ENCODE data around the gene DCST1.

Gene DCST1

GRCh38 chr1:155035936-155036335 lies 2.3 kb downstream of the DCST1 start:
- peak; percentile 81 for DNase-seq

- DNase-seq: no peak
These were observed 3.4 kb downstream of the DCST1 start for GRCh38 chr1:155037043-155037442.

DNA sequence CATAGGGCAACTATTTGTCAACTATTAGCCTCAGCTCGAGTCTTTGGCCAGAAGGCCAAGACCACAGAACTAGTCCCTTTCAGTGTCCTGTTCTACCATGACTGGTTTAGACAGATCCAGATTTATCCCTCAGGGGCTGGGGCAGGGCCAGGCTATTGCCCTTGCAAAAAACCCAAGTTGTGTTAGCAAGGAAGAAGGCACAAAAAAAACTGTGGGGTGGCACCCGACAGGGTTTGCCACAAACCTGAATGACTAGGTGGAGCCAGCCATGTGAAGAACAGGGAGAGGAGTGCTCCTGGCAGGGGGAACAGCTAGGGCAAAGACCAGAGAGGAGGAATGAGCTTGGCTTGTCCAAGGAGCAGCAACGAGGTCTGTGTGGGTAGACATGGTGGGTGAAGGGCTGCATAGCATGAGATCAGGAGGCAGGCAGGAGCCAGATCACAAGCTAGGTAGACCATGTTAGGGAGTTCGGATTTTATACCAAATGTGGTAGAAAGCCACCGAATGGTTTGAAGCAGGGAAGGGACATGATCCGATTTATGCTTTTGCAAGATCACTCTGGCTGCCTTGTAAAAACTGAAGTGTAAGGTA lies 4.3 kb downstream of the DCST1 start:
- no peak for DNase-seq

DNA sequence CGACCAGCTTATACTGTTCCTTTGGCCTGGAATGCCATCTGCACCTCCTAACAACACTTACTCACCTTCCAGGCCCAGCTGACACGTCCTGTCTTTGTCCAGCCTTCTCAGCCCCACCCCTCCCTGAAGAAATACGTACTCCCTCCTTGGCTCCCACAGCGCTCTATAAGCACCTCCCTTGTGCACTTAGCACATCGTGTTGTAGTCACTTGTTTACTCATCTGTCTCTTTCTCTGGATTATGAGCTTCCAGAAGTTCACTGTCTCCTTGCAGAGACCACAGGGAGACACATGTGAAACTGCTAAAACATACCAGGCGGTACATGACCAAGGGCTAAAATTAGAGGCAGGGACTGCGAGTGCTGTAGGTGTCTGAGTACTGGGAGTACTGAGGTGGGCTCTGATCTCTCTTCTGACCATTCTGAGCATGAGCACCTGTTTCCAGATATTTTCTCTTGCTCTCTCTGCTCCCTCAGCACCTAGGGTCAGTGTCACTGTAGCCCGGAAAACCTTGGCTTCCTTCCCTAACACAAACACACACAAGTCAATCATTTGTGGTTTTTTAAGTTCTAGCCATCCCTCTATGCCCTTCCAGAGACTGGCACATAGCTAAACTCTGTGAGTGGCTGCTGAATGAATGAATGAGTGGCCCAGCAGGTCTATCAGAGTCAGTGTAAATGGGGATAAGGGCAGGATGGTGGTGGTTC lies 5.1 kb downstream of the DCST1 start:
- peak; percentile 23 for DNase-seq

DNA sequence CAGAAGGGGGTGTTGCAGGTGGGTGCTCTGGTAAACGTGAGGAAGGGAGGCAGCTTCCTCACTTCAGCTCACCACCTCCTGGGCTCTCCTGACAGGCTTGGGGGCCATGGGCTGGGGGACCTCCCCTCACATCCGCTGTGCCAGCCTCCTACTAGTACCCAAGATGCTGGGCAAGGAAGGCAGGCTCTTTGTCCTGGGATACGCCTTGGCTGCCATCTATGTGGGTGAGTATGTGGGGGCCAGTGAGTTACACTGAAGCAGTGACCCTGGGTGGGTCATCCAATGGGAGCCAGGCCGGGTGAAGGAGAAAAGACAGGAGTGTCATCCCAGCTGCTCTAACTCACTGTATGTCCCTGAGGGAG lies 5.7 kb downstream of the DCST1 start:
- no peak for DNase-seq

- no peak for DNase-seq
These were observed 6.9 kb downstream of the DCST1 start for GRCh38 chr1:155040358-155041093.

GRCh38 chr1:155042789-155043188 lies 9.2 kb downstream of the DCST1 start:
- no peak for DNase-seq

- DNase-seq: no peak
These were observed 9.7 kb downstream of the DCST1 start for GRCh38 chr1:155043301-155043702.

- DNase-seq: no peak
These were observed 10.2 kb downstream of the DCST1 start for GRCh38 chr1:155043793-155044192.

GRCh38 chr1:155044365-155044764 lies 10.7 kb downstream of the DCST1 start:
- no peak for DNase-seq

GRCh38 chr1:155044812-155045657 lies 11.4 kb downstream of the DCST1 start:
- DNase-seq: peak; percentile 91

GRCh38 chr1:155048449-155049334 lies 15.1 kb downstream of the DCST1 start:
- DNase-seq: no peak

DNA sequence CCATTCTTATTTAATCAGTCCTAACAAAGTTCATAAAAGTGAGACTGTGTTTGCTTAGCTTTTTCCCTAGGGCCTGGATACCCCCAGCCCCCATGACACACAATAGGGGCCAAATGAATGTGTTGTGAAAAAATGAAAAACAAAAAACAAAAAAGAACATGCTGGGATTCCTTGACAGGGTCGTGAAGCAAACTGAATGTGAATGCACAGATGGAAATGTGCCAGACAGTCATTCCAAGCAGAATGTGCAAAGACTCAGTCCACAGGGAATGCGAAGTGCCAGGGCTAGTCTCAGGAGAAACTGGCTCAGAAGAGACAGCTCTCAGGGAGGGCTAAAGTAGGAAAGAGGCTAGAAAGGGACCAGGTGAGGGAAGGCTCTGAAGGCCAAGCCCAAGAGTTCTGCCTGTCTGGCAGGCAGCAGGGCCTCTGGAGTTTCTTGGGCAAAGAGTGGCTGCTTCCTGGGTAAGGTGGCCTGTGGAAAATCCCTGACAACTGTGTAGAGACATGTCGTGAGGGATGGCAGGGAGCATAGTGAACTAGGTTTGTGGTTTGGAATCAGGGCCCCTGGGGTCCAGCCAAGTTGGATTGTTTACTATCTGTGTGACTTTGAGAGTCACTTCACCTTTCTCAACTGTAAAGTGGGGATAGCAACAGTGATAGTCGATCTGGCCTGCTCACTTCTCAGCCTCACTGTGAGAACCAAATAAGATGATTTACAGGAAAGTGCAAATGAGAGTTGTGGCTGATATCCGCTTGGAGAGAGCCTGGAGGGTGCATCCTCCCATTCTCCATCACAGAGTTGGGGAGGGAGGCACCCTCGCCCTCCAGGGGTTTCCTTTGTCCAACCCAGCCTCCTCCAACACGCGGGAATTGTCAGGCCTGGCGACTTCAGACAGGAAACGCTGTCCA lies 16.3 kb downstream of the DCST1 start:
- no peak for DNase-seq

DNA sequence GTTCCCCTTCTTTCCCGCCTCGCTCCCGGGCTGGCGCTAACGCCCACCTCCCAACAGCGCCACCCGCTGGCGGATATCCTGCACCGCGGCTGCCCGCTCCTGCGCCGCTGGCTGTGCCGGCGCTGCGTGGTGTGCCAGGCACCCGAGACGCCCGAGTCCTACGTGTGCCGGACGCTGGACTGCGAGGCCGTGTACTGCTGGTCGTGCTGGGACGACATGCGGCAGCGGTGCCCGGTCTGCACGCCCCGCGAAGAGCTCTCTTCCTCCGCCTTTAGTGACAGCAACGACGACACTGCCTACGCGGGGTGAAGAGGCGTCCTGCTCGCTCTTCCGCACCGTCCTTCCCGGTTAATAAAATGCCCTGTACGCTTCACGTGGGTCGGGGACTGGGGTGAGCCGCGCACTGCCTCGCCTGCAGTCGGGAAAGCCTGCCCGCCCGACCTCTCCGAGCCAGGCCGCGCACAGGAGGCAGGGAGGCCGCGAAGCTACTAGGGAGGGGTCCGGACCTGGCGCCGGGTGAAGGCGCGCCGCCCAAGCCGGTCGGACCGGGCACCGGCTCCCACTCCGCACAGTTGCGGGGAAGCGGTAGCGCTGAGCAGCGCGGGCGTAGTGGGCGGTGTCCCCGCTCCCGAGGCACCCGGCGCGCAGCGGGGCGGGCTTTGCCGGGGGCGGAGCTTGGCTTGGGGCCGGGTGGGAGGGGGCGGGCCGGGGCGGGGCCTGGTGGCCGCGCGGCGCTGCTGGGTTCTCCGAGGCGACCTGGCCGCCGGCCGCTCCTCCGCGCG lies 17.1 kb downstream of the DCST1 start, which contains the start of gene ADAM15:
Gene ADAM15, plus strand, starts transcription at position 757 of the 782 bp plus-strand sequence. CDS start 71 bp downstream, outside the sequence.
- peak; percentile 87 for DNase-seq

- no peak for DNase-seq
These were observed 17.7 kb downstream of the DCST1 start for GRCh38 chr1:155051342-155051776.

DNA sequence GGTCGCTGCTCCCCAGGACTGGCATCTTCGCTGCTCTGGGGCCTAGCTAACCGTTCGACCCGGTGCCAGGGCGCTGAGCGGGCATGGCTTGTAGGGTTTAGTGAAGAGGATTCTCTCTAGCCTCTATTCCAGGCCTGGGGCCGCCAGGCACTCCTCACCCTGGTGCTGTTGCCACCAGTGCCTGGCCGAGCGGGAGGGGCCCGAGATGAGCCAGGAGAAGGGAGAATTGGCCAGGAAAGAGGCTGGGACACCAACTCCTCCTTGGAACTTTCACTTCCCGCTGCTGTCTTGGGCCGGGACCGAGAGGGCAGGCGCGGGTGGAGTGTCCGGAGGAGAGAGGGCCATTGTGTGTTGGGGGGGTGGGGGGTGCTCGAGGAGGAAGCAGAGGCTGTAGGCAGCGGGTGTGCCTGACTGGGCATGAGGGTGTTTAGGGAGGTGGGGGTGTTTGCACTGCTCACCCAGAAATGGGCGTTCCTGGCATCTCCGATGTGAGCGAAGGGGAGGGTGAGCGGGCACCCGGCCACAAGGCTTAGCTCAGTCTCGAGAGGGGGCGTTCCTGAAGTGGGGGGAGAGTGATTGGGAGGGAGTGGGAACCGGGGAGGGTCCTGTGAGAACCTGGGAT lies 18.3 kb downstream of the DCST1 start:
- peak; percentile 44 for DNase-seq

- peak; percentile 26 for DNase-seq
These were observed 19.1 kb downstream of the DCST1 start for GRCh38 chr1:155052439-155053395.

- no peak for DNase-seq
These were observed 20.0 kb downstream of the DCST1 start for GRCh38 chr1:155053531-155054105.
